ENCODE data around the gene KLK6. TPM values are rescaled to one million over a fixed set of nuclear protein-coding genes. Genes with fewer than 3 reads are reported as not detected.

The KLK6 gene
- total and polyA plus RNA-seq, 2 of the 13 experiments (the other 11 are each of a cell fraction or from before 2014, with no cell fraction given): 0.15 to 1.8 TPM

GRCh38 chr19:50974702-50975556 is 5.5 kb upstream of the KLK6 start:
- Histone ChIP-seq H4K20me1 (ENCODE audit: insufficient read depth, low read length) (no peaks in the 10 kb centered on the region), H3K4me3 (replicated peaks in 1 of 3; ENCODE audit: insufficient read depth in 1 of 3, low read depth in 2 of 3, low read length in 3 of 3) (no peak overlapping the region), H3K27ac (ENCODE audit: extremely low read length, insufficient read depth, low read length) (no peak overlapping the region), H3K36me3 (replicated peaks in 1 of 2; ENCODE audit: control insufficient read depth in 1 of 2, insufficient read depth in 2 of 2, low read length in 2 of 2) (no peaks in the 10 kb centered on the region), H3K79me2 (ENCODE audit: insufficient read depth, low read length) (no peaks in the 10 kb centered on the region), H2AFZ (ENCODE audit: low read length) (no peak overlapping the region), H3K4me2 (ENCODE audit: low read depth, low read length) (no peak overlapping the region), H3K9me3 (ENCODE audit: low read length) (no peaks in the 10 kb centered on the region), H3K9ac (ENCODE audit: insufficient read depth, low read depth, low read length) (no peak overlapping the region), H3K27me3 (ENCODE audit: control insufficient read depth in 1 of 2, insufficient read depth in 2 of 2, low read length in 2 of 2) (peaks cover 0 to 5% of the 10 kb centered on the region in 2 experiments; a peak in 1 of 5 replicates), H3K4me1 (ENCODE audit: insufficient read depth, low read length) (no peaks in the 10 kb centered on the region)
- CTCF ChIA-PET (ENCODE audit: low intra/inter-chr PET ratio, low total read pairs): no interaction called here
- POLR2A ChIA-PET: no interaction called here
- intact Hi-C loops (cut with micrococcal nuclease; ENCODE audit: unreplicated experiment): no loop called here
- DNase-seq (ENCODE audit: low spot score) (no peak), ATAC-seq (no peak), FAIRE-seq (no peak)
- no TSS peak for BruUV-seq (replicated peaks)
- 30% methylated on average over 5 of the region's 9 CpGs for WGBS (ENCODE audit: low lambda C conversion rate)
- TF ChIP-seq AGO2 (optimal IDR thresholded peaks at IDR 0.05; ENCODE audit: low read depth, low read length): no peak
- no peak for TF ChIP-seq NRL (CRISPR knock-in tag; IDR thresholded peaks at IDR 0.05; ENCODE audit: borderline replicate concordance)
- TF ChIP-seq MEIS2 (CRISPR knock-in tag; IDR thresholded peaks at IDR 0.05): no peak
- no peak for TF ChIP-seq TCF7L2 (IDR thresholded peaks at IDR 0.05; ENCODE audit: low read depth, low read length)
- no peak for TF ChIP-seq JUND (CRISPR knock-in tag; IDR thresholded peaks at IDR 0.05)
- TF ChIP-seq ZNF720 (CRISPR knock-in tag; IDR thresholded peaks at IDR 0.05): no peak
- TF ChIP-seq AGO1 (IDR thresholded peaks at IDR 0.05; ENCODE audit: low read depth, low read length, poor library complexity, severe bottlenecking): no peak
- TF ChIP-seq ZNF503 (CRISPR knock-in tag; IDR thresholded peaks at IDR 0.05): no peak
- no peak for TF ChIP-seq FLYWCH1 (CRISPR knock-in tag; IDR thresholded peaks at IDR 0.05)
- TF ChIP-seq MBNL3 (CRISPR knock-in tag; conservative IDR thresholded peaks at IDR 0.05): no peak
- TF ChIP-seq ZFX (CRISPR knock-in tag; IDR thresholded peaks at IDR 0.05; ENCODE audit: low read depth): no peak
- no peak for TF ChIP-seq ZIK1 (CRISPR knock-in tag; IDR thresholded peaks at IDR 0.05; ENCODE audit: borderline replicate concordance, low read depth)
- no peak for TF ChIP-seq E2F1 (CRISPR knock-in tag; IDR thresholded peaks at IDR 0.05)
- TF ChIP-seq RORA (CRISPR knock-in tag; IDR thresholded peaks at IDR 0.05): no peak
- TF ChIP-seq RAD21 (CRISPR knock-in tag; IDR thresholded peaks at IDR 0.05): no peak
- no peak for TF ChIP-seq CREB3 (CRISPR knock-in tag; IDR thresholded peaks at IDR 0.05)
- TF ChIP-seq ZGPAT (CRISPR knock-in tag; IDR thresholded peaks at IDR 0.05): no peak
- TF ChIP-seq CENPT (CRISPR knock-in tag; IDR thresholded peaks at IDR 0.05; ENCODE audit: low read depth): no peak
- TF ChIP-seq MXD1 (CRISPR knock-in tag; IDR thresholded peaks at IDR 0.05): no peak
- in situ Hi-C loops (cut with HindIII; ENCODE audit: extremely low pct_ligation_motif_present, low pct_unique_long_range_greater_than_20kb): no loop called here

Measured in HepG2 (cell line).